Measurements from ENCODE around the gene ZNF619.

ZNF619 gene

DNA sequence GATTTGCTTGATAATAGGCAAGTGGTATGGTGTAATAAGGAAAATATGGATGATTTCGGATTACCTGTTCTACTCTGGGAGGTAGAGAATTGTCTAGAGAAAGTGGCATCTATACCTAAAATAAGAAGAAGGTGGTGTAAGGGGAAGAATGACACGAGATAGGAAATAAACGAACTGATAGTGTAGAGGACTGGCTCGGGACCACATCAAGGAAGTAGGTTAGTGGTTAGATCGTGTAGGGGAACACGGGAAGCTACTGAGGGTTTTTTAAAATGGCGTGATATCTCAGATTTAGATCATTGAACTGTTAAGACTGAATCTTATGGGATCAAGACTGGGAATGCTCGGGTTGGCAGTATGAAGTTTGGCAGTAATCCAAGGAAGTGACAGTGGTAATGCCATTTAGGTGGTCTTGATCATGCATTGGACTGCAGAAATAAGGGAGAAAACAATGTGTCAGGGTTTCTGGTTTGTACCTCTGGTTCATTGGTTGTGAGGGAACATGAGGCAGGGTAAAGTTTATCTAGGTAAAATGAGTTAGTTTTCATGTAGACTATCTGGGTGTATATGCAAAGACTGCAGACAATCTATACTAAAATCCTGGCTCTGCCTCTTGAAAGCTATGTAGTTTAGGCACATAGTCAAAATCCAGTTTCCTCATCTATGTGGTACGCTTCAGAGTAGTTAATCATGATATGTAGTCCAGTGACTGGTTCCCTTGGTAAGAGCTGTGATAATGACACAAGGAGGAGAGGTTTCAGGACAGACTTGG is 12.4 kb upstream of the ZNF619 start:
- H3K4me3 ChIP-seq (ENCODE audit: low read depth, low read length): no peak overlapping the region

DNA sequence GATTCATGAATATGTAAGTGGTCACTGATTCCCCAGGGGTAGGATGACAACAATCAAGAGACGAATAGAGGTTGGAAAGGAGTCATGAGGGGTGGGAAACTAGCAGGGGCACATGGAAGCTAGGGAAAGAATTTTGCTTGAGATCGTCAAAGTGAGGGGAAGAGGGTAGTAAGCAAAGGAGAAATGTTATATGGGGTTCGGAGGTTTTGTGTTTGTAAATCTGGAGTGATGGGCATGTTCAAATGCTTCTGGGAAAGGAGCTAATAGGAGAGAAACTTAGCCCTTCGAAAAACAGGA is 11.9 kb upstream of the ZNF619 start:
- H3K4me3 ChIP-seq (ENCODE audit: low read depth, low read length): no peak overlapping the region

DNA sequence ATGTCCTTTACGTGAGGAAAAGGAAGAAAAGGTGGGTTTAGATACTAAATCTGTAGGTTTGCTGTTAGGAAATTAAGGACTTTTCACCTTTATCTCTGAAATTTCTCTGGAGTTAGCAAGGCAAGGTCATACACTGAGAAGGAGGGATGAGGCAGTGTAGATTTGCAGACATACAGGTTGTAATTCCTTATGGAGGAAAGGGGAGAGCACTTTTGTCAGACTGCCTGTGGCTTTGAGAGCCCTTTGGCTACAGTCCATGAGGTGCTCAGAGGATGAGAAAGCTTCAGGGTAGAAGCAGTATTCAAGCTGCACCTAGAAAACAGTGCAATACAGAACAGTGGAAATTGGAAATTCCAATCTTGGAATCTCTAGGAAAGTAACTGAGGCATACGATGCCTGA is 11.5 kb upstream of the ZNF619 start:
- H3K4me3 ChIP-seq (ENCODE audit: low read depth, low read length): no peak overlapping the region

DNA sequence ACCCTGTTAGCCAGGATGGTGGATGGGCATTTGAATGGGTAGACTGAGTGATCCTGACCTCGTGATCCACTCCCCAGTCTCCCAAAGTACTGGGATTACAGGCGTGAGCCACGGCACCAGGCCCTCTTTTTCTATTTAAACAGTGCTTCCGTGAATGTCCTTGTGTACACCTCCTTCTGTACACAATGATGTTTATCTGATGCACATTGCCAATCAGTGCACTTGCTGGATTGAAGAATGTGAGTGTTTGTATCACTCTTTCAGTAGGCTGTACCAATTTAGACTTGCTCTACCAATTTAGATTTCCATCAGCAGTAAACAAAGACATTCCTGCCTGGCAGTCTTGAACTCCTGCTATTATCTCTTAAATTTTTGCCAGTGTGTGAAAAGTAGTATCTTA is 8.9 kb upstream of the ZNF619 start:
- H3K4me3 ChIP-seq (ENCODE audit: low read depth, low read length): no peak overlapping the region

DNA sequence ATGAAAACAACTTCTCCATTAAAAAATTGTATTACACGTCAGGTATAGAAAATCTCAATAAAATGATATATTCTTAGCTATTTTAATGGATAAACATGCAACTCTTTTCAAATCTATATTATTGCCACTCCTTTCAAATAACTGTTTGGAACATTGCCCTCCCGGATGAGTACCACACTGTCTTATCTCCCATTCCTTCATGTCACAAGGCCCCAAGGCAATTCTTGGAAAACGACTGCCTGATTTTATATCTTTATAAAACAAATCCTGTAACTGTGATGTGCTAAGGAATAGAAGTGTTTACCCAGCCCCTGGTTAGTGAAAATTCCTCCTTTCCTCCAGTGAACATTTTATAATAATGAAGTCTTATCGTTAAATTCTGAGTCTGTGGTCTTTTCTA is 6.2 kb upstream of the ZNF619 start:
- no peak overlapping the region for H3K4me3 ChIP-seq (ENCODE audit: low read depth, low read length)

DNA sequence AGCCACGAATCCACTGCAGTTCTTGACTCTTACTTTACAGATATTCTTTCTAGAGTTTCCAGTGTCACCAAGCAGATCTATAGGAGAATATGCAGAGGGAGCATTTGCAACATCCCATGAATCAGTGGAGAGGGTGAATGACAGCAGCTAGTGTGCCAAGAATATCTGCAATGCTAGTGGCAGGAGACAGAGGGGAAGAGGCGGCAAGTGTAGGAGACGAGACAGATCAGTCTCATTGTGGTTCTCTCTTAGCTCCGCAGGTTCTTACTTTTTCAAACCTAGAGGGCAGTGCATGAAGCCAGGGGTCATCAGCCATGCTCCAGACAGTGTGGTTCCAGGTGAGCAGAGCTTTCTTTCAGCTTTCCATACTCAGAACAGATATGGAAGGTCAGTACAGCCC is 744 bp downstream of the ZNF619 start:
- no peak overlapping the region for H3K4me3 ChIP-seq (ENCODE audit: low read depth, low read length)

DNA sequence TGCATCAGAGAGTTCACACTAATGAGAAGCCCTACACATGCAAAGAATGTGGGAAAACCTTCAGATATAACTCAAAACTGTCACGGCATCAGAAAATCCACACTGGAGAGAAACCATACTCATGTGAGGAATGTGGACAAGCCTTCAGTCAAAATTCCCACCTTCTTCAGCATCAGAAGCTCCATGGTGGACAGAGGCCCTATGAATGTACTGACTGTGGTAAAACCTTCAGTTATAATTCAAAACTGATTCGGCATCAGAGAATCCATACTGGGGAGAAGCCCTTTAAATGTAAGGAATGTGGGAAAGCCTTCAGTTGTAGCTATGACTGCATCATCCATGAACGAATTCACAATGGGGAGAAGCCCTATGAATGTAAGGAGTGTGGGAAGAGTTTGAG is 10.2 kb downstream of the ZNF619 start:
- no peak overlapping the region for H3K4me3 ChIP-seq (ENCODE audit: low read depth, low read length)

DNA sequence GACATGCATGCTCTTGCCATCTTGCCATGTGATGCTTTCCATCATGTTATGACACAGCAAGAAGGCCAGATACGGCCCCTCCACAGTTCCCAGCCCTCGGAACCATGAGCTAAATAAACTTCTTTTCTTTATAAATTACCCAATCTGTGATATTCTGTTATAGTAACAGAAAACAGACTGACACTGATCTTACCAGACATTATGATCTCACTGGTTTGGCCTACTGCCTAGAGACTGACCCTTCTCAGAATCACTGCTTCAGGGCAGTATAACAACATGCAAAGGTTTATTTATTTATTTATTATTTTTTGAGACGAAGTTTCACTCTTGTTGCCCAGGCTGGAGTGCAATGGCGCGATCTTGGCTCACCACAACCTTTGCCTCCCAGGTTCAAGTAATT is 14.0 kb downstream of the ZNF619 start:
- H3K4me3 ChIP-seq (ENCODE audit: low read depth, low read length): no peak overlapping the region

DNA sequence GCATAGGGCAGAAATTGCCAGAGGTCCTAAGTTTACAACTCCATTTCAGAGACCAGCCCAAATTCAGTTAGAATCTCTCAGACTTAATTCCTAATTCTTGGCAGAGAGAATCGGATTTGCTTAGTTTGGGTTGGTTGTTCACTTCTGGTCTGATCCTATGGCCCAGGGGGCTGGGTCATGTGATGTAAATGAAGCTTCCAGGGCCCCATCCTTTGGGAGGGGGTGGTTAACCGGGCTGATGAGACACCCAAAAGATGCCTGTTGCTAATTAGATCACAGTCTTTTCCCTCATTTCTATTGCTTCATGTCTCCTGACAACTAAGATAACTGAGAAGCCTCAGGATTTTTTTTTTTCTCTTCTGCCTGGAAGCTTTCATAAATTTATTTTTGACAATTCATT is 17.8 kb downstream of the ZNF619 start:
- no peak overlapping the region for H3K4me3 ChIP-seq (ENCODE audit: low read depth, low read length)

DNA sequence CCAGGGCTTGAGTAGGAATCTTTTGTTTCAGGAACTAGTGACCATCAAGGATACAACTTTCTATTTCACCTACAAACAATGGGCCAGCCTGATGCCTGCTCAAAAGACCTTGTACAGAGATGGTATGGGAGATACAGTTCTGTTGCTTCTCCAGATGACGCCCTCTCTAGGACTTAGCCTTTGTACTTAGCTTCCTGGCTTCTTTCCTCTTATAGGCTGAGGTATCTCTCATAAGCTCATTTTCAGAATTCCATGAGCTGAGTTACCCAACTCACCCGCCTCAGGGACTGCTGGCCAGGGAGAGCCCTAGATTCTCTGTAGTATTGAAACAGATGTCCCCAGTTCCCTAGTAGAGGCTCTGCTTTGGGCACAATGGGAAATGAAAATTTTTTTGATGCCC is 20.4 kb downstream of the ZNF619 start:
- H3K4me3 ChIP-seq (ENCODE audit: low read depth, low read length): no peak overlapping the region

DNA sequence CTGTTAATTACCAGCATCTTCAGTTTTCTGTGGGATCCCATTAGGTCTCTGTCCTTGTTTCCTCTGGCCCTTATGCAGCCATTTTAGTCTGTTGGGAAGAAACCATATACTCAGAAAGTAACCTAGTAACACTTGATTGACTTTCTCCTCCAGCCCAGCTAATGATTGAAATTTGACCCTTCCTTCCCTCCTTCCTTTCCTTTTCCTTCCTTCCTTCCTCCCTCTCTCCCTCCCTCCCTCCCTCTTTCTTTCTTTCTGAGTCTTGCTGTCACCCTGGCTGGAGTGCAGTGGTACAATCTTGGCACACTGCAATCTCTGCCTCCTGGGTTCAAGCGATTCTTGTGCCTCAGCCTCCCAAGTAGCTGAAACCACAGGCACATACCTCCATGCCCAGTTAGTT is 23.0 kb downstream of the ZNF619 start:
- no peak overlapping the region for H3K4me3 ChIP-seq (ENCODE audit: low read depth, low read length)

DNA sequence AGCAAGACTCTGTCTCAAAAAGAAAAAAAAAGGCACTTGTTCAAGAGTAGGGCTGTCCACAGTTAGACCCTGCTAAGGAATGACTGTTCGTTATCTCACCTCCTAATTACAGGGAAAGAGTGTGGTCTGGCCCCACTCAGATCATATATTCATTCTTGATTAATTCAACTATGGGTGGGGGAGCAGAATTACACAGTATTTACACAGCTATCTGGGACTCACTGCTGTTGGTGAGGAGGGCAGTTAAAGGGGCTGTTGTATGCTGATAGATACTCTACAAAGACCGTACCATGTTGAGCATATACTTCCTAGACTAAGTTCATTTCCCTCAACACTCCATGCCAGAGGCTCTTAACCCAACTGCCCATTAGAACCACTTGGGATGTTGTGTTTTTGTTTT is 25.1 kb downstream of the ZNF619 start:
- no peak overlapping the region for H3K4me3 ChIP-seq (ENCODE audit: low read depth, low read length)

DNA sequence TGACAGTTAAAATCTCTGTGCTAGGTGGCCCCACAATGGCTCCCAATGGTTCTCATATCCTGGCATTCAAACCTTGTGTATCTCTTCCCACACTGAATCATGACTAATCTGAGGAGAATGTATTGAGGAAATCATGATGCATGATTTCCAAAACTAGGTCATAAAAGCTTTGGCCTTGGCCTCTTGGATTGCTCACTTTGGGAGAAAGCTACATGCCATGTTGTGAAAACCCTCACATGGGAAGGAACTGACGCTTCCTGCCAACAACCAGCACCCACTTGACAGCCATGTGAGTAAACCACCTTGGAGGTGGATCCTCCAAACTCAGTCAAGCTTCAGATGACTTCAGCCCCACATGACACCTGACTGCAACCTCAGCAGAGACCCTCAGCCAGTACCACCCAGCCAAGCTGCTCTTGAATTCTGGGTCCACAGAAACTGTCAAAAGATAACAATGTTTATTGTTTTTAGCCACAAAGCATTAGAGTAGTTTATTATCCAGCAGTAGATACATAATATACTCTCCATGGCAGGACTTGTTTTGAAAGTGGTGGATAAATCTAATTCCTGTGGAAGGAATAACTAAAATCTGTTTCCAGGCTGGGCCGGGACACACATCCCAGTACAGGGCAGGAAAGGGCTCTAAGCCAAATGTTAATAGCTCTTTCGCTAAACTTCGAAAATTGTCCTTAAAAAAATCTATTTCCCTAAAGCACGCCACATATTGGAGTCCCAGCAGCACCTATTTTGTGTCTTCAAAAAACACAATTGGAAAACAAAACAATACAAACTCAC is 27.9 kb downstream of the ZNF619 start:
- peak overlapping the region; percentile 94 for H3K4me3 ChIP-seq (ENCODE audit: low read depth, low read length)

DNA sequence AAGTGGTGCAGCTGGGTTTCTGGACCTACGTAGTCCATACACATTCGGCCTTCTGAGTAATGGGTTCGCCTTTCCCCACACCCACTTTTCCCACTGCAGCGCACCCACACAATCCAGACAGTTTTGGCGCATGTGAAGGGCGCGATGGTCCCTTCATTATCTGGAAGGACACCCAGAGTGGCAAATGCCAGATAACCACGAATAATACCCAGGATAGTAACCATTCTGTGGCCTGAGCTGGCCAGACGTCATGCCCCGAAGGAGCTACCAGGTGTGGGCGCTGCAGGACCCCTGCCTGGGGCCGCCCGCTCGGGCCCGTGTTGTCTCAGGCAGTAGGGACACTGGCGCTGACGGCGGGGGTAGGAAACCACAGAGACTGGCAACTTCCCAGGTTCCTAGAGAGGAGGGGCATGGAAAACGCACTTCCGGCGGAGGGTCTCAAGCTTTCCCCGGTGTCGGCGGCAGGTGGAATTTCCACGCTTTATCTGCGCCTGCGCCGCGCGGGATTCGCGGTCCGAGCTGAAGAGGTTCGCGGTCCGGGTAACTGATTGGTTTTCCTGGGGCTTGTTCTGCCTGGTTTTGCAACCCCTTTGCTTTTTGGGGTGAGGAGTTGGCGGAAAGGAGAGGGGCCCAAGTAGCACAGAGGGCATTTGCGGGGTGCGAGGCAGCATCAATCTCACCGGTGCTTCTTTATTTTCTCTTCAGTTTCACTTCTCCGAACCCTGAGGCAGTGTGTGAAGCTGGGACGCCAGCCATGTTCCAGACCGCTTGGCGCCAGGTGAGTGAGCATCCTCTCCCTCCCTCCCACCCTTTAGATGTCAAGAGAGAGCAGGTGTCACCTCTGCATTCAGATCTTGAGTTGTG is 28.9 kb downstream of the ZNF619 start, which contains the start of gene ZNF620:
ZNF620 (plus strand) TSS at position 441 of the 864 bp plus-strand sequence; CDS start at position 755, 314 bp downstream.
- H3K4me3 ChIP-seq (ENCODE audit: low read depth, low read length): peak within 1 kb of the TSS; percentile 94

DNA sequence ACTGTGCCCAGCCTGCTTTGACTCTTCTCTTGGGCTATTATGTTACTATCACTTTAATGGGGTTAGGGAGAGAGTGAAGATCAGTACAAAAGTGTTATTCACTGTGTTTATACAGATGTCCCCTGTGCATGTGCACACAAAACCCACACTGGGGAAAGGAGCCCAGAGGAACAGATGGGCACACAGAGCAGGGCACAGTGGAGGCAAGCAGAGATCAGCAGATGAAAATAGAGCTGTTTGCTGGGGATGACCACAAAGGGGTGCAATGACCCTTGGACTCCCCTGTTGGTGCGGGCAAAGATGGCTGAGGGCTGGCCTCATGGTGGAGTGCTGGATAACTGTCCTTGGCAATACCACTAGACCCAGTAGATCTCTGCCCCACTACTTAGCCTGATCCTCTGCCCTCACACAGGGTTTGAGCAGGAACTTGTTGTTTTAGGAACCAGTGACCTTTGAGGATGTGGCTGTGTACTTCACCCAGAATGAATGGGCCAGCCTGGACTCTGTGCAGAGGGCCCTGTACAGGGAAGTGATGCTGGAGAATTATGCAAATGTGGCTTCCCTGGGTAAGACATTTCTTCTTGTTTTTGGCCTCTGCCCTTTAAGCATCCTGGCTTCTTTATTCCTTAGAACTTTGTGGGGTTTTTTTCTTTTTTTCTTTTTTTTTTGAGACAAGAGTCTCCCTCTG is 34.3 kb downstream of the ZNF619 start:
- no peak overlapping the region for H3K4me3 ChIP-seq (ENCODE audit: low read depth, low read length)

DNA sequence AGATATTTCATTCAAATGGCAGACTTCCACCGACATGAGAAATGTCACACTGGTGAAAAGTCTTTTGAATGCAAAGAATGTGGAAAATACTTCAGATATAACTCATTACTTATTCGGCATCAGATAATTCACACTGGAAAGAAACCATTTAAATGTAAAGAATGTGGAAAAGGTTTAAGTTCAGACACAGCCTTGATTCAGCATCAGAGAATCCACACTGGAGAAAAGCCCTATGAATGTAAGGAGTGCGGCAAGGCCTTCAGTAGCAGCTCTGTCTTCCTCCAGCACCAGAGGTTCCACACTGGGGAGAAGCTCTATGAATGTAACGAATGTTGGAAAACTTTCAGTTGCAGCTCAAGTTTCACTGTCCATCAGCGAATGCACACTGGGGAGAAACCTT is 39.3 kb downstream of the ZNF619 start:
- no peak overlapping the region for H3K4me3 ChIP-seq (ENCODE audit: low read depth, low read length)

DNA sequence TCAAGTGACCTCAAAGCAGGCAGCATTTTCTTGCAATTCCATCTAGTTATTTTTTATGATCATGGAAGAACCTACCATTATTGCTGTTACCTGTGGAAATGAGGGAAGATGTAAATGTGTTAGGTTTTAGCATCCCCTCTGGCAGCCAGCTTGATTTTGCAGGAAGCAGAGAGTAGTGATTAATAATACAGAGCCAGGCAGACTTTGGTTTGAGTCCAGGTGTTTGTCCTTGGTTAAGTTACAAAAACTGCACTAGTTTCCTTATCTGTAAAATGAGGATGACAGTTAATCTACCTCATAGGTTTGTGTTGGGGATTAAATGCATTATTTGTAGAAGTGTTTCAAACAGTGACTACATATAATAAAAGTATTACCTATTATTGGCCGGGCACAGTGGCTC is 41.1 kb downstream of the ZNF619 start:
- H3K4me3 ChIP-seq (ENCODE audit: low read depth, low read length): no peak overlapping the region

DNA sequence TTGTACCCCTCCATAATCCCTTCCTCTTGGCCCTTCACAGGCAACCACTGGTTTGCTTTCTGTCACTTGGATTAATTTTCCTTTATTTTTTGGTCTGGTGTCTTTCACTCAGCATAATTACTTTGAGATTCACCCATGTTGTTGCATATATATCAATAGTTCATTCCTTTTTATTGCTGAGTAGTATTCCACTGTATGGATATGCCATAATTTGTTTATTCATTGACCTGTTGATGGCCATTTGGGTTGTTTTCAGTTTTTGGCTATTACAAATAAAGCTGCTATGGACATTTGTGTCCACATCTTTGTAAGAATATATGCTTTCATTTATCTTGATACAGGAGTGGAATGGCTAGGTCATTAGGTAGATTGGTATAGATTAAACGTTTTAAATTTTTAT is 41.9 kb downstream of the ZNF619 start:
- H3K4me3 ChIP-seq (ENCODE audit: low read depth, low read length): no peak overlapping the region

DNA sequence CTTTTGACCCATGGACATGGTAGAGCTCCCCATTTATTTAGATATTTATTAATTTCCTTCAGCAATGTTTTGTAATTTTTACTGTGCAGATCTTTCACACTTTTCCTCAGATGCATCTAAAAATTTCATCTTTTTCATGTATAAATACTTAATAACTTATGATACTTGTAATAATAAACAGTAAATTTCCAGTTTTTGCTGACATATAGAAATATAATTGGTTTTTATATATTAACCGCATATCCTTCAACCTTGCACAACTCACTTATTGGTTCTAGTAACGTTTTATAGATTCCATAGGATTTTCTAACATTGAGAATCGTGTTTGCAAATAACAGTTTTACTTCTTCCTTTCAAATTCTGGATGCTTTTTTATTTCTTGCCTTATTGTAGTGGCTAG is 44.3 kb downstream of the ZNF619 start:
- H3K4me3 ChIP-seq (ENCODE audit: low read depth, low read length): no peak overlapping the region

DNA sequence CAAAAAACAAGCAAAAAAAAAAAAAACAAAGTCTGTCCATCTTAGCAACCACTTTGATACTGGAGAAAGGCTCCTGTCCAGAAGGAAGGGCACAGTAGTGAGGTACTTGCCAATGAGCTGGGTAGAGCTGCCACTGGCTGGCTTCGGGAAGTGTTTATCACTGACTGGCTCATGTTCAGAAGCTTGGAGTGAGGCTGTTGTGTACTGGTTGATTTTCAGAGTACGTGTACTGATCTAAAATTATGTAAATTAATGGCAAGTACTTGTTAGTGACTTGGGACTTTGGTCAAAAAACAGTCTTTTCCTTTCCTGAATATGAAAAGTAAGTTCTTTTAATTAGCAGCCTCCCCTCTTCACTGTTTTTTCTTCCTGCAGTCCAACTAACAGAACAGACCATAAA is 46.9 kb downstream of the ZNF619 start:
- no peak overlapping the region for H3K4me3 ChIP-seq (ENCODE audit: low read depth, low read length)

DNA sequence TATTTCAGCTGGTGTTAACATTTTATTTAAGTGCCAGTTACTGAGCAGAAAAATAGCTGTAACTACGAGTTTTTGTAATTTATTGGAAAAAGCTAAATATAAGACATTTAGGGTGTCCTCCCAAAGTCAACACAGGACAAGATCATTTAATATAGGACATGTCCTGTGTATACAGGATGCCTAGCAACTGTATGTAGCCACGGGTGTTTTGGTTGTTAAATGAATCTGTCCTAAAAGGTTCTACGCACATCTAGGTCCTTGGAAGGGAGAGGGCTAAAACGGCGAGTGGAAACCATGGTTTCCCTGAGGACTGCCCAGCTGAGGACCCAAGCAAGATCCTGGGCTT is 47.3 kb downstream of the ZNF619 start:
- H3K4me3 ChIP-seq (ENCODE audit: low read depth, low read length): peak overlapping the region; percentile 84

All from iPS-11a (cell line).